ENCODE results near the gene SPAG6.
A peak's percentile ranks its signal among the peaks of the same experiment; 100 is the strongest.

Gene SPAG6

DNA sequence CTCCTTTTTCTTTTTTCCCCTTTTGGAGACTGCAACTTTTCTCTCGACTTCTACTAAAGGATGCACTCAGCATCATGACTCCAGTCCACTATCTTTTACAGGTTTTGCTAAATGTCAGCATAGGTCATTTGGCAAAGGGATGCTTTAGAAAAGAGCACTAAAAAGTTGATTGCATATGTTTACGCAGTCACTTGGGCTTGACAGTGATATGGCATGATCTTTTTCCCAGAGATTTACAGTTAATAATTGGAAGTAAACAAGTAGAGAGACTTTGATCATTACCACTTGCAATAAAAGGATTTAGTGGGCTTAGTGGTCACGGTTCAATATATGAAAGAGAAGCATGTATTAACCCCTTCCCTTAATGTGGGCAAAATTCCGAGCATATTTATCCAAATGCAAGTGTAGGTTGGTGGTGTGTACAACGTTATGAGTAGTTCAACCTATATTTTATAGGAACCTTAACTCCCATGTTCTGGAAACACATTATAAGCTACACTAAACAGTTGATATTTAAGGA, 22.6 kb upstream of the SPAG6 start:
- no peak for DNase-seq

DNA sequence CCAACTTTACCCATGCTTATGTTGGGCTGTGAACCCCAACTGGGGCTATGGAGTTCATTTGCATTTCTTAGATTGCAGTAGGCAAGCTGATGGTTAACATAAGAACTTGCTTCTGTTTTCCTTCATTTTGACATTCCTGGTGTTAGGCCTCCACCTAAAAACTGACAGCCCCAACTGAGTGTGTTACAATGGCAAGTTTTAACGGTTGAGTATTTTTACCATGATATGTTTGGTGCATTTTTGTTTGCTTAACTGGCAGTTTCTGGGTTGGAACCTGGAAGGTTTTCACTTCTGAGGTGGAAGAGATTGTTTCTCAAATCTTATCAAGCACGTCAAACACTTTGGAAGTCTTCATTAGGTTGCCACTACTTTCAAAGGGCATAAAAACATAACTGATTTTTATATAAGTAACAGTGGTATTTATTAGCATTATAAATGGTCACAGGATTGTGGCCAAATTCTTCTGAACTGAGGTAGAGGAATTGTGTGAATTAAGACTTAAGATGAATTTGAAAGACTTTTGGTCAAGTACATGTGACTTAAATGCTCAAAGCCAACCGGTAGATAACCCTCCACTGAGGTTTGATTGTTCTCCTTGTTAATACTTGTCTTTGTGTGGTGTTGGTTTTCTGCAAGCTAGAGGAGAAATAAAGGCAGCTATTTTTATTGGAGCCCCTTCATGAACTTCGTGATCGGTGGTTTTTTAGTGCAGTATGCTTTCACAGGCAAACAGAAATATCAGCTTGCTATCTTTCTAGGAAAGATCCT, 21.6 kb upstream of the SPAG6 start:
- DNase-seq, result no peak

GRCh38 chr10:22324413-22324812, 20.9 kb upstream of the SPAG6 start:
- no peak for DNase-seq

GRCh38 chr10:22324893-22325271, 20.4 kb upstream of the SPAG6 start:
- DNase-seq, result no peak

- peak; percentile 79 for DNase-seq
Measured at GRCh38 chr10:22325272-22326144, 19.8 kb upstream of the SPAG6 start.

DNA sequence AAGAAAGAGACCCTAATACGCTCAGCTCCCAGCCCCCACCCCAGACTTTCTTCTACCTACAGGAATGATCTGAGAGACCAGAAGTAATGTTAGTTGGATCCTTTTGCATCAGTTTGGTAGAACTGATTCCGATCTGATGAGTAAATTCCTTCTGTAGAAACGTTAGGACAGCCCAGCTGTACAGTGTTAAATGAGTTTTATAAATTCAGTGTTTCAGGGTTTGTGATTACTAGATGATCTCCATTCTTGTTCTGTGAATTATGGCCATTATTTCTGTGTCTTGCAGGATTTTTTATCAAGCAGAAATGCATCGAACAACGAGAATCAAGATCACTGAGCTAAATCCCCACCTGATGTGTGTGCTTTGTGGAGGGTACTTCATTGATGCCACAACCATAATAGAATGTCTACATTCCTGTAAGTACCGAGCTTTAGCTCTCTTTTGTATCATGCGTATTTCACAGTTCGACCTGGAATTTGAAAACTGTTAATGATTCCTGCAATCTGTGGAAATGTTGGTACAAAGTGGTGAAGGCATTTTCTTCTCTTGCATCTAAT, 19.1 kb upstream of the SPAG6 start:
- no peak for DNase-seq

GRCh38 chr10:22329150-22329549, 16.1 kb upstream of the SPAG6 start:
- no peak for DNase-seq

- DNase-seq, result no peak
Measured at GRCh38 chr10:22332116-22332692, 13.1 kb upstream of the SPAG6 start.

- no peak for DNase-seq
Measured at GRCh38 chr10:22333167-22333974, 11.9 kb upstream of the SPAG6 start.

GRCh38 chr10:22333975-22334282, 11.4 kb upstream of the SPAG6 start:
- DNase-seq, result no peak

GRCh38 chr10:22334414-22335172, 10.7 kb upstream of the SPAG6 start:
- no peak for DNase-seq

GRCh38 chr10:22335173-22335933, 9.9 kb upstream of the SPAG6 start:
- peak; percentile 71 for DNase-seq

DNA sequence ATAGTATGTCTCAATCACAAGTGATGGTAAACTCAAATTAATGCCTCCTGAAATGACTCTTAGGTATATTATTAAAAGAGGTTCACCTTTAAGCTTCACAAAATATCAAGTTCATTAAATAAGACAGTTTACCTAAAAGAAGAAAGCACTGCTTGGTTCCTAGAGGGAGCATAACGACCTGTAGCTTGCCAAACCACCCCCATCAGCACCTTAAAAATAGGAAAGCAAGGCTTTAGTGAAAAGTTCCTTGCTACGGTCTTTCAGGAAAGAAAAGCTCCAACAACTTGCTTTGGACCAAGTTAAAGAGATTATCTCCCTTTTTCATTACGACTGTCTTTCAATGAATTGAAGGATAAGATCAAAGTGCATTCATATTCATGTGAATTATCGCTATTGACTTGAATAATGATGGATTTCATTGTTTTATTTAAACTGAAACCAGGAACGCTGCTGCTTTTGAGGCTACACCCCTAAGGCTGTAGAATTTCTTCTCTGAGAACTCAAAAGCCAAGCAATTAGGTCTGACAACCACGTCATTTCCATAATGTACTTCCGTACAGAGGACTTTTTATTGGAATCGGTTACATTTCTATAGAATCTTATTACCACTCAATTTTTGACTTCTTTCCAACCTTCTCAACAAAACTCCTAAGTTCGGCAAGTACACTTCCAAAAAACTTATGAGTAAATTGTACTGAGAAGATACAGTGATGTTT, 7.0 kb upstream of the SPAG6 start:
- DNase-seq, result no peak

- no peak for DNase-seq
Measured at GRCh38 chr10:22338931-22339330, 6.4 kb upstream of the SPAG6 start.

GRCh38 chr10:22339761-22340328, 5.5 kb upstream of the SPAG6 start:
- no peak for DNase-seq

GRCh38 chr10:22340329-22341189, 4.7 kb upstream of the SPAG6 start:
- peak; percentile 85 for DNase-seq

GRCh38 chr10:22341190-22341925, 3.9 kb upstream of the SPAG6 start:
- peak; percentile 78 for DNase-seq

- no peak for DNase-seq
Measured at GRCh38 chr10:22341926-22342196, 3.4 kb upstream of the SPAG6 start.

Data from left hindlimb (tissue), 1 donor.